NCI-H748 (cell line): Measurements from ENCODE around the gene CRX.
"Not testable (repeated sequence)": the region's sequence is repeated elsewhere in the genome, so short reads cannot be mapped to it uniquely, and the experiment has no call there.

Experiments
- DNase-seq: peaks from one replicate; lab custom pipeline; 2025; ENCODE audit not compliant: unreplicated experiment; lab: John Stamatoyannopoulos, UW

CRX gene

DNA sequence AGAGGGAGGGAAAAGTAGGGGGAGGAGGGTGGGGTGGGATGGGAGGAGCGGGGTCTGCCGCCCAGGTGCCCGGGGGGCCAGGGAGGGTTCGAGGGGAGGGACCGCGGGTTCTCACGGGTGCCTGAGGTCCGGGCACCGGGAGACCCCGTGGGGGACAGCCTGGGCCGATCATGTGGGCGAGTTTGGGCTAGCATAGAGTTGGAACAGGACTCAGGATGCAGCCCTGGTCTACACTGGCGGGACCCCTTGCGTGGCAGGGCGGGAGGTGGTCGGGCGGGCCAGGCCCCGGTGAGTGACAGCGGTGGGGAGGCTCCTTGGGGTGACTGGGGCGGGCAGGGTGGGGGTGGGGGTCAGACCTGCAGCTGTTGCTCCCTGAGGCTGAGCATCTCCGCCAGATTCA, 18.6 kb upstream of the CRX start:
- not testable (repeated sequence) for DNase-seq

DNA sequence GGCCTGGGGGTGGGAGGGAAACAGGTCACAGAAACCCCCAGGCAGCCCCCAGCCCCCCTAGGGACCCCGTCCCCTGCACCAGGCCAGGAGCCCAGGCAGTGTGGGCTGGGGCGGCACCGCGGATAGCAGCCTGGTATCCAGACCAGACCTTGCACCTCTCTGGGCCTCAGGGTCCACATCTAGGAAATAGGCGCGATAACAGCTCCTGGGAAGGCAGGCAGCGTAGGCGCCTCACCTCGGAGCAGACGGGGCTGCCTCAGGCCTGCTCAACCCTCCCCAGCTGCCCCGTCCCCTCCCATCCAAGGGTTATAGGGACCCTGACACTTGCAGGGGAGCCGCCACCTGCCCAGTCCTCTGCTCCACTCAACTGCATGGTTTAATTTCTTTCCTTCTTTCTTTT, 18.1 kb upstream of the CRX start:
- DNase-seq: not testable (repeated sequence)

DNA sequence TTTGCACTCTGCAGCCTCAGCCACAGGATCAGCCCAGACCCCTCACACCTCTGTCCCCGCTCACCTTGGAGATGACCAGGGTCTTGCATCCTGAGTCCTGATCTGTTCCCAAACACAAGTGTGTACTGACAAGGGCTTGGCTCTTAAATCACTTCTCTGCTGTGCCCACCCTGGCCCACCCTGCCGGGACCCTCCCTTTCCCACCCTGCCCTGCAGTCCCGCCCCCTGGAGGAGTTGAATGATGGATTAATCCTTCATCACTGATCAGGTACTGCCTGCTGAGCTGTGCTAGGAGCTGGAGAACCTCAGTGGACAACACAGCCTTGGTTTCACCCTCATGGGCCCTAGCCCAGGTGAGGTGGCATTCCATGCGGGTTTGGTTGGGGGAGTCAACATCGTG, 17.3 kb upstream of the CRX start, which contains the start of gene TPRX1:
Gene TPRX1, minus strand, starts transcription at position 101 of the 400 bp plus-strand sequence. Its CDS starts 12 bp downstream, at position 89.
- not testable (repeated sequence) for DNase-seq

DNA sequence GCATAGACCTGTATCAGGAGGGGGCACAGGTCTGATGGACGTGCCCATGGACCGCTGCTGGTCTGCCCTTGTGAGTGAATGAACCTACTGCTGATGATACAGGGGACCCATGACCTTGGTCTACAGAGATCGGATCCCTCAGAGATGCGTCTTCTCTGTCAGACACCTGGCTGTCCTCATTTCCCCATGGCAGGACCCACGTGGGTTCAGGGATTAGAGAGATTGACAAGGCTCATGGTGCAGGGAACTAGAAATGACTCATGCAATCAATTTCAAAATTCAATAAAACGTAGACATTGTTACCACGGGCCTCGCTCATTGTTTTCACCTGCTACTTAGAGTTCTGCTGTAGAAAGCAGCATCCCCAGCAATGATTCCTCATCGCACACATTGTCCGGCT, 16.4 kb upstream of the CRX start:
- DNase-seq: no peak

DNA sequence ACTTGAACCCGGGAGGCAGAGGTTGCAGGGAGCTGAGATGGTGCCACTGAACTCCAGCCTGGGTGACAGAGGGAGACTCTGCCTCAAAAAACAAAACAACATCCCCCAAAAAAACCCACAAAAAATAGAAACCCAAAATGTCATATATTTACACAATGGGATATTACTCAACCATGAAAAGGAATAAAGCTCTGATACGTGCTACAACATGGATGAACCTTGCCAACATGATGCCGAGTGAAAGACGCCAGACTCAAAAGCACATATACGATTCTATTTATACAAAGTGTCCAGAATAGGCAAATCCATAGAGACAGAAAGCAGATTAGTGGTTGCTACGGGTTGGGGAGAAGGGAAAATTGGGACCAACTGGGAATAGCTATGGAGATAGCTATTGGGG, 15.3 kb upstream of the CRX start:
- no peak for DNase-seq

DNA sequence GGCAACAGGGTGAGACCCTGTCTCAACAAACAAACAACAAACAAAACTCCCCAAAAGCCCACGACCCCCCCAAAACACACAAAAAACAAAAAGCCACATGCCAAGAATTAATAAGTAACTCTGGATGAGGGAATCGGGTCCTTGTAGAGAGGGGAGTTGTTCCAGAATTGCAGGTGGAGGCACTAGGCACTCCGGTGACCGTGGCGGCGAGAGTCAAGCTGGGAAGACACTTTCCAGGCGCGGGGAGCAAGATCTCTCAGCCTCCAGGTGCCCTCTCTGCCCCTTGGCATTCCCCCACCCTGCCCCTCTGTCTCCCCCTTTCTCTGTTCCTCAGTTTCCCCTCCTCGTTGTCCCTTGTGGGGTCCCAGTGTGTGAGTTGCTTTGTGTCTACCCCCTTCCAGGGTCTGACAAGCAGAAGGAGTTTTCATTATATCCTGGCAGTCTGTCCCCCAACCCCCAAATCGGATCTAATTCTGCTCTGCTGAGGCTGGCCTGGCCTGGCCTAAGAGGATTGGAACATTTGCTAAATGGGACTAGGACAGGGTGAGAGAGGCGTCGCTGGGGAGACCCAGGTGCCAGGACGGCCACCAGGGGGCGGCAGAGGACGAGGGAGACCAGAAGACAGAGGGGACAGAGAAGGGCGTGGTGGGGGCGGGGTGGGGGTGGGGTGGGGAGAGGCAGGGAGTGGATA, 8.3 kb upstream of the CRX start:
- DNase-seq: peak; percentile 72

DNA sequence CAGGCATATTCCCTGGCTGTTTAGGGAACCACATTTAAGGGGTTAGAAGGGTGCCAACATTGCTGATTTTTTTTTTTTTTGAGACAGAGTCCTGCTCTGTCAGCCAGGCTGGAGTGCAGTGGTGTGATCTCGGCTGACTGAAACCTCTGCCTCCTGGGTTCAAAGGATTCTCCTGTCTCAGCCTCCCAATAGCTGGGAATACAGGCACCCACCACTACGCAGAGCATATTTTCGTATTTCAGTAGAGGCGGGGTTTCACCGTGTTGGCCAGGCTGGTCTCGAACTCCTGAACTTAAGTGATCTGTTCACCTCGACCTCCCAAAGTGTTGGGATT, 7.8 kb upstream of the CRX start:
- no peak for DNase-seq

DNA sequence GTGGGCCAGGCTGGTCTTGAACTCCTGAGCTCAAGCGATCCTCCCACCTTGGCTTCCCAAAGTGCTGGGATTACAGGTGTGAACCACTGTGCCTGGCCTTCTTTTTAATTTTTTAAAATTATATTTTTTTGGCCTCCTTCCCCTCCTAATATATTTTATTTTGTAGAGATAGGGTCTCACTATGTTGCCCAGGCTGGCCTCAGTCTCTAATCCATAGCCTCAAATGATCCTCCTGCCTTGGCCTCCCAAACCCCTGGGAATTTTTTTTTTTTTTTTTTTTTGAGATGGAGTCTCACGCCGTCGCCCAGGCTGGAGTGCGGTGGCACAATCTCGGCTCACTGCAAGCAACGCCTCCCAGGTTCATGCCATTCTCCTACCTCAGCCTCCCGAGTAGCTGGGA, 5.5 kb upstream of the CRX start:
- DNase-seq: not testable (repeated sequence)

DNA sequence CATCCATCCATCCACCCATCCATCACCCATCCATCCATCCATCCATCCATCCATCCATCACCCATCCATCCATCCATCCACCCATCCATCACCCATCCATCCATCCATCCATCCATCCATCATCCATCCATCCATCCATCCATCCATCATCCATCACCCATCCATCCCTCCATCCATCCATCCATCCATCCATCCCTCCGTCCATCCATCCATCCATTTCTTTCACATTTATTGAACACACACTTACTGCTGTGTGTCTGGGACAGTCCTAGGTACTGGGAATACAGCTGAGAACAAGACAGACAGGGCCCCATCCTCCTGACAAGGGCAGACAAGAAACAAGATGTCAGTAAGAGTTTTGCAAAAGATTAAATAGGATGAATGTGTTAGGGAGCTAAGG, 3.5 kb upstream of the CRX start:
- not testable (repeated sequence) for DNase-seq

DNA sequence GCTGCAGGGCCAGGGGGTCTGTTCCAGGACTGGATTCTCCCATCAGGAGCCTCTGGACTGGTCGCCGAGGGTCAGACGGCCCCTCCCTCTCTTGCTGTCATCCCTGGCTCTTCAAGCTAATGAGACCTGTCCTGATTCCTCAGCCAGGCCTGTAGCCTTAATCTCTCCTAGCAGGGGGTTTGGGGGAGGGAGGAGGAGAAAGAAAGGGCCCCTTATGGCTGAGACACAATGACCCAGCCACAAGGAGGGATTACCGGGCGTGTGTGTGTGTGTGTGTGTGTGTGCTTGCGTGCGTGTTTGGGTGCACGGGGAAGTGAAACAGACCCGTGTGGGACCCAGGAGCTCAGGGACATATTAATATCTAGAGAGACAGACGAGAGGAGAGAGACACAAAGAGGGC, 1.9 kb upstream of the CRX start:
- DNase-seq: no peak

DNA sequence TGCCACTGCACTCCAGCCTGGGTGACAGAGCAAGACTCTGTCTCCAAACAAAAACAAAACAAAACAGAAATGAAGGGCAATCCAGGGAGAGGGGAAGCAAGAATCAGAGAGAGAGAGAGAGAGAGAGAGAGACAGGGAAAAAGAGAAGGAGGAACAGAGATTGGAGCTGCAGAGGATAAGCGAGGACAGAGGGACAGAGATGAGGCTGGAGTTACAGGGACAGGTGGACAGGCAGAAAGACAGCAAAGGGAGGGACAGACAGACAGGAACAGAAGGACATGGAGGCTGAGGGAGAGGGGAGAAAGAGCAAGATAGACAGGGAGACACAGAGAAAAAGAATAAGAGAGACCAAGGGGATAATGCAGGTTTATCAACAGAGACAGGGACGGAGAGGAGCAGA, 1.3 kb upstream of the CRX start:
- DNase-seq: no peak

DNA sequence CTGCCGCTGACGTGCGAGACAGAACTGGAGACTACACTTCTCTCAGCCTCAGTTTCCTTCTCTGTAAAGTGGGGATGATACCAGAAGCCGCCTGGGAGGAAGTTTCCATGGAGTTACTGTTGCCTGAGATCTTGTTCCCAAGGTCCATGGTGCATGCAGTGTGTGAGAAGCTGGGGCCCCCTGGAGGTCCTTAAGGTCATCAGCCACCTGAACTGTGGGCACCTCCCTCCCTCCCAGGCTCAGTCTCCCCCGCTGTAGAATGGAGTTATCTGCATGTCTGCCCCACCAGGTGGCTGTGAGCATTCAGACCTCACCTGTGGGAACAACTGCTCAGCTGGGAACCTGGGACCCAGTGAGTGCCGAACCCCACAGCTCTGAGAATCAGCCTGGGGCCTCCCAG, 2.7 kb downstream of the CRX start:
- no peak for DNase-seq

DNA sequence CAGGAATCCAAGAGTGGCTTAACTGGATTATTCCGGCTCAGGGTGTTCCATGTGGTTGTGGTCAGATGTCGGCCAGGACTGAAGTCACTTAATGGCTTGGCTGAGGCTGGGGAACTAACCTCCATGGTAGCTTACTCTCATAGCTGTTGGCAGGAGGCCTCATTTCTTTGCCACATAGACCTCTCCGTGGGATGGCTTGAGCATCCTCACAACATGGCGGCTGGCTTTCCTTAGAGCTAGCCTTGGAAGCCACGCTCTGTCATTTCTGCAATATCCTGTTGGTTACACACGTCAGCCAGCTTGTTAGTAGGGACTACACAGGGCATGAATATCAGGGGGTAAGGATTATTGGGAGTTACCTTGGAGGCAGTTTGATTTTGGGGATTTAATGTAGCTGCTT, 5.1 kb downstream of the CRX start:
- DNase-seq: no peak

DNA sequence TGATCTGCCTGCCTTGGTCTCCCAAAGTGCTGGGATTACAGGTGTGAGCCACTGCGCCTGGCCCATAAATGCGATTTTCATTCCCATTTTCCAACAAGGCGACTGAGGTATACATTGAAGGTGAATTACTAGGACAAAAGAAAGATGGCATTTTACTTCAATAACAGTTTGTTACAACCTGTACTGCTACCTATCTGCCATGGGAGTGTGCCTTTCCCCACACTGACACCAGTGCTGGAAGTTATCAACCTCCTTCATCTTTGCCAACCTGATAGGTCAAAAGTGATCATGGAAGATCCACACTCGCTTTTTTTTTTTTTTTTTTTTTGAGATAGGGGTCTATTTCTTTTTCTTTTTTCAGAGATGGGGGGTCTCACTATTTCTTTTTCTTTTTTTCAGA, 11.0 kb downstream of the CRX start:
- no peak for DNase-seq

DNA sequence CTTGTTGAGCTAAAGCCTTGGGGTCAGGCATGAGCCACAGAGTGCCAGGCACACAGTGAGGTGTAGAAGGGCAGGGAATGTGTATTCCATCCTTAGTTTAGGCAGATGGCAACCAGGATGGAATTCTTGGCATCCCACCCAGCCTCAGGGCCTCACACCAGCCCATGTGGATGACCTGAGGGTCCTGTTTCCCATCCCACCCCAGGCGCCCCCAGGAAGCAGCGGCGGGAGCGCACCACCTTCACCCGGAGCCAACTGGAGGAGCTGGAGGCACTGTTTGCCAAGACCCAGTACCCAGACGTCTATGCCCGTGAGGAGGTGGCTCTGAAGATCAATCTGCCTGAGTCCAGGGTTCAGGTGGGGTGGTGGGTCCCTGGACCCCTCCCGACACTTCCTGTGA, 14.3 kb downstream of the CRX start:
- no peak for DNase-seq

DNA sequence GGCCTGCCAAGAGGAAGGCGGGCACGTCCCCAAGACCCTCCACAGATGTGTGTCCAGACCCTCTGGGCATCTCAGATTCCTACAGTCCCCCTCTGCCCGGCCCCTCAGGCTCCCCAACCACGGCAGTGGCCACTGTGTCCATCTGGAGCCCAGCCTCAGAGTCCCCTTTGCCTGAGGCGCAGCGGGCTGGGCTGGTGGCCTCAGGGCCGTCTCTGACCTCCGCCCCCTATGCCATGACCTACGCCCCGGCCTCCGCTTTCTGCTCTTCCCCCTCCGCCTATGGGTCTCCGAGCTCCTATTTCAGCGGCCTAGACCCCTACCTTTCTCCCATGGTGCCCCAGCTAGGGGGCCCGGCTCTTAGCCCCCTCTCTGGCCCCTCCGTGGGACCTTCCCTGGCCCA, 17.7 kb downstream of the CRX start:
- no peak for DNase-seq

DNA sequence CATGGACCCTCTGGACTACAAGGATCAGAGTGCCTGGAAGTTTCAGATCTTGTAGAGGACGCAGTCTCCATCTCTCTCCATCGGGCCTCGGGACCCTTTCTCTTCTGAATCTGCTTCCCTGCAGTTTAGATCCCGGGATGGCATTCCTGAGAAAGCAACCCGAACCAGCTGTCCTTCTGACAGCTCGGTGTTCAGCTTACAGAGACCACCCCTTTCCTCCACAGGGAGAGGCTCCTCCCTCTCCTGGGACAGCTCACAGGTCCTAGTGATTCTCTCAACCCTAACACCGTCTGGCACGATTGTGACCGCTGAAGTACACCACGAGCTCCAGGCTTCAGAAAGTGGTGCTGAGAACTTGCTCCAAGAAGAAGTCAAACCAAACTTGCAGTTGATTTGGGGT, 18.2 kb downstream of the CRX start:
- no peak for DNase-seq

DNA sequence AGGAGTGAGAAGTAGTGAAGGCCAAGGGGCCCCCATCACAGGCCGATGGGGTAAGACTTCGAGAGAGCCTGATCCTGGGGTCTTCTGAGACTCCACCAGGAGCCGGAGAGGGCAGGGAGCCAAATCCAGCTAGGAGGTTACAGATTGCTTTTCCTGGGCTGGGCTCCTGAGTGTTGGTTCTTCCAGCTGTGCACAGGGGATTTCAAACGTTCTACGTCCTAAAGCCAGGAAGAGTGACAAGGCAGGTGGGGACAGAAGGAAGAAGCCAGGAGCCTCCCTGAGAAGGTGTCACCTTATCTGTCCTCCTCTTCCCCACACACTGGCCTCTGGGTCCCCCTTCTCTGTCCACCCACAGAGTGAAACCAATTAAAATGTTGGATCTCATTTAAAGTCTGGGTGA, 21.2 kb downstream of the CRX start:
- no peak for DNase-seq

DNA sequence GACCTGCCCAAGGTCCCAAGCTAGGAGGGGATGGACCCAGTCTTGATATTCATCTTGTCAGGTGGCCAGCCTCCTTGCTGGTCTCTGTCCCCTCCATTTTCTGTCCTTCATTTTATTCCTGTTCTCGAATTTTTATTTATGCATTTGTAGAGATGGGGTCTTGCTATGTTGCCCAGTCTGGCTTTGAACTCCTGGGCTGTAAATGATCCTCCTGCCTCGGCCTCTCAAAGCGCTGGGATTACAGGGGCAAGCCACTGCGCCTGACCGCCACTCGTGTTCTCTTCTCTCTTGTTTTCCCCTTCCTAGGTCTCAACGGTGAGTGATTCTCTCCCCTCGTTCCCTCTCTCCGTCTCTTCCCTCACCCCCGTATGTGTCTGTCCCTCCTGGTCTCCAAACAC, 26.7 kb downstream of the CRX start:
- no peak for DNase-seq

DNA sequence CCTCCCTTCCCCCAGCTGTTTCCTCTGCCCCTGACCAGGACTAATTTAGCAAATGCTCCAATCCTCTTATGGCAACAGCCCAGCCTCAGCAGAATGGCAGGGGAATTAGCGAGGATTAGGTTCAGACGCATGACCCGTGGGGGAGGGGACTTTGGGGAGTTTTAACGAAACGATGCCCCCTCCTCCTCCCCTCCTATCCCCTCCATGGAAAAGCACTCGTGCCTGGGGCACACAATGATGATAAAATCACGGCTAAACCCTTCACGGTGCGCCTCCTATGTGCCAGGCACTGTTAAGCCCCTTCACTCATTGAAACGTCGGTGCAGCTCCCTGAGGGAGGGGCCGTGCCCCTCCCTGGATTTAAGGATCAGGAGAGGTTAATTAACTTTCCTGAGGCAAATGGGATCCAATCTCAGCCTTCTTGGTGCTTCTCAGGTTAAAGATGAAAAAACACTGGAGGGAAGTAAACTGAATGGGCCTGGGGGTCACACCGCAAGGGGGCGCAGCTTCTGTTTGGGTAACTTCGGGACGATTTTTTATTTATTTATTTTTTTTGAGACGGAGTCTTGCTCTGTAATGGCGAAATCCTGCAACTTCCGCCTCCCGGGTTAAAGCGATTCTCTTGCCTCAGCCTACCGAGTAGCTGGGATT, 27.2 kb downstream of the CRX start:
- DNase-seq: no peak

DNA sequence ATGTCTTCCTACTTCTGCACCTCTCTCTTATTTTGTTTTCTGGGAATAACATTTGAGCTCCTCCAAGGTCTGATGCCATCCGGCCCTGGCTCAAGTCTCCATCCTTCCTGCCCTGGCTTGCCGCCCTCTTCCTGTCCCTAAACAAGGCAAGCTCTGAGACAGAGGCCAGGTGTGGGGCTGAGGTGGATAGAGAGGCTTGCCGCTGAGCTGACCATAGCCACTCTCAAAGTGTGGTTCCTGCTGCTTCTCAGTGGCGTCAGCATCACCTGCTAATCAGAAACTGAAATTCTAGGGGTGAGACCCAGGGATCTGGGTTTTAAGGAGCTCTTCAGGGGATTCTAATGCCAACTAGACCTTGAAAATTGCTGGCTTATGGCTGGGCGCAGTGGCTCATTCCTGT, 31.3 kb downstream of the CRX start:
- no peak for DNase-seq

DNA sequence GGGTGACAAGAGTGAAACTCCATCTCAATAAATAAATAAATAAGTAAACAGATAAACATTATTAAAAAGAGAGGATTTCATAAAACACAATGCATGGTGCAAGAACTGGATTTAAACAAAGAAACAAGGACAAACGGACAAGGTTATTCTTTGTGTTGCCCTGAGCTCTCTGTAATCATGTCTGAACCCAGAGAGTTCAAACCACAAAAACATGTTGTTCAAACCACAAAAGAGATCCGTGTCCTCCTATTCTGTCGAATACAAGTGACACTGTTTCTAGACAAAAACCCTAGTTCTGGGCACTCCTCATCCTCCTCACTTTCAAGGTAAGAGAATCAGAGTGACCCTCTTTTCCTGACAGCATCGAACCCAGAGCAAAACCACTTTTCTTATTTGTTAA, 32.7 kb downstream of the CRX start:
- no peak for DNase-seq

DNA sequence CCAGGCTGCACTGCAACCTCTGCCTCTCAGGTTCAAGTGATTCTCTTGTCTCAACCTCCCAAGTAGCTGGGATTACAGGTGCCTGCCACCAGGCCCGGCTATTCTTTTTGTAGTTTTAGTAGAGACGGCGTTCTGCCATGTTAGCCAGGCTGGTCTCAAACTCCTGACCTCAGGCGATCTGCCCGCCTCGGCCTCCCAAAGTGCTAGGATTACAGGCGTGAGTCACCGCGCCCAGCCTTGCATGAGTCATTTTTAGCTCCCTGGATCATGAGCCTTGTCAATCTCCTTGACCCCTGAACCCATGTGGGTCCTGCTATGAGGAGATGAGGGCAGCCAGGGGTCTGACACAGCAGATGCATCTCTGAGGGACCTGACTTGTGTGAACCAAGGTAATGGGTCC, 36.5 kb downstream of the CRX start:
- DNase-seq: not testable (repeated sequence)
